K562 (cell line): ENCODE results near the gene CCNI. TPM values are rescaled to one million over a fixed set of nuclear protein-coding genes. Genes with fewer than 3 reads are reported as not detected.

ENCODE experiments used
- ARID3A ChIP-seq: IDR thresholded peaks from 2 replicates; pipeline ENCODE4 v1.6.1; 2012; ENCODE audit warnings: low read depth, low read length, improper control_type of control experiment, borderline replicate concordance
- CTBP1 ChIP-seq: fragments of 450-650 bp; IDR thresholded peaks from 2 replicates; pipeline ENCODE4 v1.6.1; 2016; ENCODE audit warnings: borderline replicate concordance
- ID3 ChIP-seq, 2 experiments: fragments of 250-450 bp in 1 of 2; fragments of 450-650 bp in 1 of 2; sonication (Bioruptor Pico) in 1 of 2; IDR thresholded peaks; 2 replicates each; pipeline versions ENCODE4 v1.6.1 to v1.8.0; 2016 to 2021; ENCODE audit warnings: mild to moderate bottlenecking in 2 of 2, moderate library complexity in 2 of 2, missing compliant biosample characterization in 1 of 2, missing genetic modification characterization in 1 of 2
- SAP30 ChIP-seq: fragments of 200-600 bp; sonication (generic); IDR thresholded peaks from 2 replicates; pipeline ENCODE4 v1.6.1; 2012; ENCODE audit warnings: borderline replicate concordance, low read depth, mild to moderate bottlenecking, moderate library complexity, low read length, control low read depth, inconsistent platforms; ENCODE audit not compliant: insufficient read depth, poor library complexity, severe bottlenecking
- THAP12 ChIP-seq: fragments of 250-450 bp; sonication (Bioruptor Pico); IDR thresholded peaks from 2 replicates; pipeline ENCODE4 v1.9.0; 2021; ENCODE audit warnings: mild to moderate bottlenecking, inconsistent platforms
- ZBTB40 ChIP-seq, 2 experiments: fragments of 450-650 bp in 1 of 2; sonication (generic) in 1 of 2; formaldehyde crosslinking in 1 of 2; IDR thresholded peaks; 2 replicates each; pipeline versions ENCODE4 v1.7.1 to v1.9.0; 2016 to 2022; ENCODE audit warnings: inconsistent platforms in 1 of 2, mild to moderate bottlenecking in 1 of 2, missing genetic modification reagents in 1 of 2
- ZNF431 ChIP-seq: sonication (generic); formaldehyde crosslinking; IDR thresholded peaks from 2 replicates; pipeline ENCODE4 v1.8.0; 2022; ENCODE audit warnings: mild to moderate bottlenecking, missing genetic modification reagents
- ZNF584 ChIP-seq: fragments of 200-800 bp; sonication (Bioruptor generic); IDR thresholded peaks from 2 replicates; pipeline ENCODE4 v1.6.1; 2016; ENCODE audit warnings: low read depth, mild to moderate bottlenecking, missing genetic modification characterization, missing compliant biosample characterization
- polyA plus RNA-seq, 8 experiments: library from polyadenylated mRNA; depleted of rRNA in 4 of 8; stranded (reverse) in 5 of 8; unstranded in 3 of 8; fragments of >200 nt; fragmentation: Nextera tagmentation in 2 of 8; fragmentation: Illumina TruSeq in 1 of 8; extraction: Ambion mirVana in 2 of 8; extraction: Trizol in 1 of 8; gene quantifications; 2 replicates each; pipeline versions ENCODE4 v1.2.1 to v1.2.3, GENCODE V29; 2011 to 2014; ENCODE audit warnings: inconsistent platforms in 1 of 8, missing spikeins in 1 of 8
- total RNA-seq, 7 experiments: library from RNA; depleted of rRNA in 6 of 7; stranded (reverse); fragments of >200 nt in 6 of 7; fragmentation: Illumina TruSeq in 2 of 7; extraction: Trizol in 2 of 7; gene quantifications; 2 replicates each; pipeline versions ENCODE4 v1.2.1 to v1.2.3, GENCODE V29; 2011 to 2021; ENCODE audit warnings: low replicate concordance in 1 of 7

The CCNI gene
- total and polyA plus RNA-seq, 9 of the 15 experiments (the other 6 are each of a cell fraction or from before 2014, with no cell fraction given): 43.3 to 159 (median 98.5) TPM

GRCh38 chr4:77075869-77076799, at the start of gene CCNI (continued):
- TF ChIP-seq ARID3A: no peak; the same call in 1 of the 2 replicates
- TF ChIP-seq SAP30: no peak
- TF ChIP-seq ID3 (CRISPR knock-in tag; IDR thresholded peaks at IDR 0.05): no peak
- TF ChIP-seq ID3 (tag; IDR thresholded peaks at IDR 0.05): peak; percentile 95
- TF ChIP-seq ZNF584 (CRISPR knock-in tag): no peak
- peak; percentile 86 for TF ChIP-seq CTBP1
- no peak for TF ChIP-seq THAP12 (CRISPR knock-in tag)
- peak; percentile 79 for TF ChIP-seq ZBTB40 (IDR thresholded peaks at IDR 0.05)
- no peak for TF ChIP-seq ZBTB40 (CRISPR knock-in tag; IDR thresholded peaks at IDR 0.05)
- no peak for TF ChIP-seq ZNF431 (CRISPR knock-in tag)
